Keratinocyte (primary cell): Measurements from ENCODE around the gene PCP2. TPM values are rescaled to one million over a fixed set of nuclear protein-coding genes. Genes with fewer than 3 reads are reported as not detected.

Experiments used
- DNase-seq: peaks from one replicate; pipeline ENCODE4 v3.0.0-alpha.2; 2011; ENCODE audit warnings: low read depth, missing footprints, low spot score
- FAIRE-seq: peaks from 2 replicates; lab custom pipeline; 2011; peaks lifted over from hg19 to GRCh38; lab: Jason Lieb, UNC
- H2AFZ ChIP-seq: 2 replicates; pipeline ENCODE4 v1.6.0; 2012; ENCODE audit warnings: low read length, control low read depth, inconsistent platforms; ENCODE audit not compliant: control insufficient read depth
- H3K27ac ChIP-seq: 2 replicates; pipeline ENCODE4 v1.5.1; 2011; ENCODE audit warnings: low read length; ENCODE audit not compliant: control insufficient read depth, insufficient read depth
- H3K27me3 ChIP-seq: 3 replicates; pipeline ENCODE4 v1.6.0; 2011; ENCODE audit warnings: low read length; ENCODE audit not compliant: control insufficient read depth, insufficient read depth; ENCODE audit errors: extremely low read depth
- H3K36me3 ChIP-seq, 2 experiments: 2 replicates in 1 of 2; 3 replicates in 1 of 2; pipeline ENCODE4 v1.5.1; 2011; ENCODE audit warnings: low read length in 2 of 2, mild to moderate bottlenecking in 1 of 2; ENCODE audit not compliant: control insufficient read depth in 2 of 2, insufficient read depth in 2 of 2; ENCODE audit errors: extremely low read depth in 1 of 2
- H3K4me1 ChIP-seq: 3 replicates; pipeline ENCODE4 v1.5.1; 2011; ENCODE audit warnings: low read length; ENCODE audit not compliant: control insufficient read depth, insufficient read depth; ENCODE audit errors: extremely low read depth
- H3K4me2 ChIP-seq: 3 replicates; pipeline ENCODE4 v1.6.0; 2011; ENCODE audit warnings: low read depth, low read length; ENCODE audit not compliant: control insufficient read depth, insufficient read depth; ENCODE audit errors: extremely low read depth
- H3K4me3 ChIP-seq, 3 experiments: fragments of 200-600 bp in 1 of 3; sonication (generic) in 1 of 3; 2 replicates in 2 of 3; 3 replicates in 1 of 3; pipeline ENCODE4 v1.5.1; 2011 to 2016; ENCODE audit warnings: low read length in 3 of 3, mild to moderate bottlenecking in 3 of 3, control low read depth in 2 of 3, inconsistent platforms in 1 of 3, low read depth in 1 of 3, mixed read lengths in 1 of 3, mixed run types in 1 of 3, moderate library complexity in 1 of 3; ENCODE audit not compliant: control insufficient read depth in 2 of 3, insufficient read depth in 2 of 3; ENCODE audit errors: extremely low read depth in 1 of 3
- H3K79me2 ChIP-seq: 2 replicates; pipeline ENCODE4 v1.6.0; 2012; ENCODE audit warnings: low read length; ENCODE audit not compliant: control insufficient read depth, insufficient read depth
- H3K9ac ChIP-seq: 3 replicates; pipeline ENCODE4 v1.6.0; 2011; ENCODE audit warnings: low read length; ENCODE audit not compliant: control insufficient read depth, insufficient read depth; ENCODE audit errors: extremely low read depth
- H3K9me1 ChIP-seq: 3 replicates; pipeline ENCODE4 v1.6.0; 2011; ENCODE audit warnings: low read length; ENCODE audit not compliant: control insufficient read depth, insufficient read depth; ENCODE audit errors: extremely low read depth
- H3K9me3 ChIP-seq: 2 replicates; pipeline ENCODE4 v1.5.1; 2012; ENCODE audit warnings: low read depth, low read length; ENCODE audit not compliant: control insufficient read depth
- H4K20me1 ChIP-seq: 3 replicates; pipeline ENCODE4 v1.6.0; 2011; ENCODE audit warnings: low read length; ENCODE audit not compliant: control insufficient read depth, insufficient read depth; ENCODE audit errors: extremely low read depth
- CTCF ChIP-seq, 3 experiments: IDR thresholded peaks in 1 of 3; conservative IDR thresholded peaks in 1 of 3; optimal IDR thresholded peaks in 1 of 3; 2 replicates in 2 of 3; 3 replicates in 1 of 3; pipeline versions ENCODE3 to v1.5.1; 2011; ENCODE audit warnings: low read length in 3 of 3, mild to moderate bottlenecking in 3 of 3, moderate library complexity in 2 of 3, control low read depth in 1 of 3, inconsistent platforms in 1 of 3; ENCODE audit not compliant: insufficient read depth in 2 of 3; ENCODE audit errors: extremely low read depth in 1 of 3
- EZH2 ChIP-seq: IDR thresholded peaks from one replicate; pipeline ENCODE4 v1.6.1; 2012; ENCODE audit warnings: inconsistent platforms, mild to moderate bottlenecking, low read length, moderate library complexity
- dilution Hi-C: fragments of 300-500 bp; cut with MboI; formaldehyde crosslinking; loops from one replicate; pipeline ENCODE4 v1.7.0; 2020; ENCODE audit warnings: low sequenced_read_pairs; ENCODE audit not compliant: extremely low pct_ligation_motif_present
- polyA minus RNA-seq, 3 experiments: library from RNA; depleted of rRNA, polyadenylated mRNA; stranded (reverse); fragments of >200 nt; gene quantifications; 1 replicate in 1 of 3; 2 replicates in 1 of 3; 3 replicates in 1 of 3; pipeline ENCODE4 v1.2.3, GENCODE V29; 2011
- polyA plus RNA-seq, 5 experiments: library from polyadenylated mRNA; depleted of rRNA in 3 of 5; stranded (reverse) in 3 of 5; stranded (forward) in 1 of 5; unstranded in 1 of 5; fragments of >200 nt; gene quantifications; 1 replicate in 1 of 5; 2 replicates in 3 of 5; 3 replicates in 1 of 5; pipeline versions ENCODE4 v1.2.1 to v1.2.3, GENCODE V29; 2011 to 2012; ENCODE audit warnings: missing spikeins in 2 of 5, low read depth in 1 of 5, low replicate concordance in 1 of 5

The PCP2 gene
- polyA plus RNA-seq (not detected in 3 replicates), polyA minus RNA-seq (not detected in 3 replicates)
- not detected for polyA plus RNA-seq (2011; ENCODE audit: low read depth)
- not detected in 2 replicates for polyA plus RNA-seq (2011; cell fraction: cytosol; rRNA removed)
- not detected in 2 replicates for polyA plus RNA-seq (2011; cell fraction: nucleus; rRNA removed)
- 0.23 and 0.71 TPM in 2 replicates for polyA plus RNA-seq (2012; ENCODE audit: low replicate concordance)
- polyA minus RNA-seq (2011; cell fraction: cytosol; rRNA and poly(A)+ RNA removed), result not detected
- not detected in 2 replicates for polyA minus RNA-seq (2011; cell fraction: nucleus; rRNA and poly(A)+ RNA removed)

- Histone ChIP-seq H3K9me1 (no peaks in the 10 kb centered on the region), H3K36me3 (peaks cover 0 to 5% of the 10 kb centered on the region in 2 experiments), H3K4me2 (no peak within 1 kb of the TSS), H3K9ac (no peak within 1 kb of the TSS), H3K27me3 (no peaks in the 10 kb centered on the region), H3K4me3 (no peak within 1 kb of the TSS), H2AFZ (no peak within 1 kb of the TSS), H3K4me1 (peaks cover 9% of the 10 kb centered on the region), H3K27ac (no peak within 1 kb of the TSS), H3K9me3 (no peaks in the 10 kb centered on the region), H3K79me2 (peaks cover 33% of the 10 kb centered on the region), H4K20me1 (no peaks in the 10 kb centered on the region)
- dilution Hi-C loops, result no loop called here
- no peak for DNase-seq
- no peak for TF ChIP-seq EZH2
- no peak for TF ChIP-seq CTCF (optimal IDR thresholded peaks at IDR 0.05 in 1 of 3, IDR thresholded peaks at IDR 0.05 in 1 of 3, conservative IDR thresholded peaks at IDR 0.05 in 1 of 3; ENCODE audit: extremely low read depth in 1 of 3, insufficient read depth in 2 of 3, low read length in 3 of 3)
- no peak for FAIRE-seq
Observed at GRCh38 chr19:7633698-7634097, at the start of gene PCP2. PCP2 (minus strand) TSS chr19:7633719; CDS start chr19:7633457, 262 bp downstream.

DNA sequence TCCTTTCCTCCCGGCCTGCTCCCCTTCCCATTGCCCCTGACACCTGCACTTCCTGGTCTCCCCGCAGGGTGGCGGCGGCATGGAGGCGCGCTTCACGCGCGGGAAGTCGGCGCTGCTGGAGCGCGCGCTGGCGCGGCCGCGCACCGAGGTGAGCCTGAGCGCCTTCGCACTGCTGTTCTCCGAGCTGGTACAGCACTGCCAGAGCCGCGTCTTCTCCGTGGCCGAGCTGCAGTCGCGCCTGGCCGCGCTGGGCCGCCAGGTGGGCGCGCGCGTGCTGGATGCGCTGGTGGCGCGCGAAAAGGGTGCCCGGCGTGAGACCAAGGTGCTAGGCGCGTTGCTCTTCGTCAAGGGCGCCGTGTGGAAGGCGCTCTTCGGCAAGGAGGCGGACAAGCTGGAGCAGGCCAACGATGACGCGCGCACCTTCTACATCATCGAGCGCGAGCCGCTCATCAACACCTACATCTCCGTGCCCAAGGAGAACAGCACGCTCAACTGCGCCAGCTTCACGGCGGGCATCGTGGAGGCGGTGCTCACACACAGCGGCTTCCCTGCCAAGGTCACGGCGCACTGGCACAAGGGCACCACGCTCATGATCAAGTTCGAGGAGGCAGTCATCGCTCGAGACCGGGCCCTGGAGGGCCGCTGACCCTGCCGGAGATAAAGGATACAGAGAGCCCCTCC lies 48.8 kb upstream of the PCP2 start:
- no peak overlapping the region for H2AFZ ChIP-seq
- DNase-seq (no peak), FAIRE-seq (no peak)
- no peak overlapping the region for H3K27ac ChIP-seq
- H3K9ac ChIP-seq, result no peak overlapping the region
- peaks cover 7% of the 10 kb centered on the region for H3K4me1 ChIP-seq
- no peaks in the 10 kb centered on the region for H4K20me1 ChIP-seq
- peaks cover 16% of the 10 kb centered on the region for H3K79me2 ChIP-seq
- H3K9me3 ChIP-seq, result no peaks in the 10 kb centered on the region
- TF ChIP-seq CTCF (optimal IDR thresholded peaks at IDR 0.05 in 1 of 3, IDR thresholded peaks at IDR 0.05 in 1 of 3, conservative IDR thresholded peaks at IDR 0.05 in 1 of 3; ENCODE audit: extremely low read depth in 1 of 3, insufficient read depth in 2 of 3, low read length in 3 of 3), result no peak
- no peak for TF ChIP-seq EZH2
- H3K4me3 ChIP-seq, result peak overlapping the region in 1 of 3 experiments; percentile 99
- no peaks in the 10 kb centered on the region for H3K9me1 ChIP-seq
- H3K36me3 ChIP-seq, result peaks cover 0 to 8% of the 10 kb centered on the region in 2 experiments
- peaks cover 4% of the 10 kb centered on the region for H3K27me3 ChIP-seq
- dilution Hi-C loops, result no loop called here
- peak overlapping the region; percentile 60 for H3K4me2 ChIP-seq
